Smooth muscle cell (in vitro differentiated cells): ENCODE results near the gene FAM72B. TPM values are rescaled to one million over a fixed set of nuclear protein-coding genes. Genes with fewer than 3 reads are reported as not detected.
"Not testable (repeated sequence)": the region's sequence is repeated elsewhere in the genome, so short reads cannot be mapped to it uniquely, and the experiment has no call there.

Experiments used
- DNase-seq: peaks from one replicate; lab custom pipeline; 2025; ENCODE audit not compliant: unreplicated experiment; lab: John Stamatoyannopoulos, UW
- H2AFZ ChIP-seq: fragments of 200-600 bp; sonication (generic); 2 replicates; pipeline ENCODE4 v1.6.0; 2016; ENCODE audit warnings: antibody characterized with exemption, low read depth, mild to moderate bottlenecking
- H3F3A ChIP-seq: fragments of 200-600 bp; sonication (generic); 2 replicates; pipeline ENCODE4 v1.6.0; 2017; ENCODE audit warnings: antibody characterized with exemption, low read depth
- H3K27ac ChIP-seq: fragments of 200-600 bp; sonication (generic); 2 replicates; pipeline ENCODE4 v1.5.1; 2016; ENCODE audit warnings: low read depth, mild to moderate bottlenecking
- H3K27me3 ChIP-seq: fragments of 200-600 bp; sonication (generic); 2 replicates; pipeline ENCODE4 v1.6.1; 2016; ENCODE audit warnings: low read depth, mild to moderate bottlenecking
- H3K36me3 ChIP-seq: fragments of 200-600 bp; sonication (generic); 2 replicates; pipeline ENCODE4 v1.5.1; 2016; ENCODE audit warnings: low read depth
- H3K4me1 ChIP-seq: fragments of 200-600 bp; sonication (generic); 2 replicates; pipeline ENCODE4 v1.5.1; 2016; ENCODE audit warnings: low read depth
- H3K4me2 ChIP-seq: fragments of 200-600 bp; sonication (generic); 2 replicates; pipeline ENCODE4 v1.6.0; 2016; ENCODE audit warnings: mild to moderate bottlenecking
- H3K4me3 ChIP-seq: fragments of 200-600 bp; sonication (generic); 2 replicates; pipeline ENCODE4 v1.5.1; 2016; ENCODE audit warnings: mild to moderate bottlenecking
- H3K79me2 ChIP-seq: fragments of 200-600 bp; sonication (generic); 2 replicates; pipeline ENCODE4 v1.6.0; 2016; ENCODE audit warnings: low read depth, mild to moderate bottlenecking
- H3K9ac ChIP-seq: fragments of 200-600 bp; sonication (generic); 2 replicates; pipeline ENCODE4 v1.6.0; 2016; ENCODE audit warnings: low read depth
- H3K9me3 ChIP-seq: fragments of 200-600 bp; sonication (generic); replicated peaks from 2 replicates; pipeline ENCODE4 v1.5.1; 2016; ENCODE audit warnings: low read depth
- H4K20me1 ChIP-seq: fragments of 200-600 bp; sonication (generic); 2 replicates; pipeline ENCODE4 v1.6.0; 2016; ENCODE audit warnings: low read depth
- WGBS: methylation state at CpG from one replicate; pipeline ENCODE4 v1.1.7; 2016; ENCODE audit warnings: low lambda C conversion rate; 5-methylcytosine and 5-hydroxymethylcytosine counted together
- polyA plus RNA-seq: library from polyadenylated mRNA; unstranded; fragments of >200 nt; fragmentation: Nextera tagmentation; extraction: Ambion mirVana; gene quantifications from 2 replicates; pipeline ENCODE4 v1.2.1, GENCODE V29; 2016
- total RNA-seq: library from RNA; depleted of rRNA; stranded (reverse); fragments of >200 nt; gene quantifications from 2 replicates; pipeline ENCODE4 v1.2.3, GENCODE V29; 2014

FAM72B gene
- total and polyA plus RNA-seq, 2 experiments from 2014 or later = 1.6 to 1.7 TPM

DNA sequence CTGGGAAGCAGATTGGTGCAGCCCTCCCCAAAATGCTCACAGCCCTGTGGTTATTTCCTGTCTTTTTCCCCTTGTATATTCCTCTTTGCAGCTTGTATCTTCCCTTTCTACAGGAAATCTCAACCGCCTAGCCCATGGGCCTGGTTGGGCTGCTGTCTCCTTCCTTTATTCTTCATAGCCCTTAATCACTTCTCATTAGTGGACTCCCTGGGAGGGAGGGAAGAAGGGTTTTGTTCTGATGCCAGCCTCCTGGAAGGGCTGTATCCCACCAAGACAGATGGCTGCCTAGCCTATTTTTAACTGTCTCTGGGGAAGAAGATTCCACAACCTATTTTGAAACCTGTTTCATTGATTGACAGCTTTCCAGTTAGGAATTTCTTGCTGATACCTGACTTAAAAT, 32.5 kb upstream of the FAM72B start:
- H3F3A ChIP-seq, H3K9ac ChIP-seq, H4K20me1 ChIP-seq, H3K9me3 ChIP-seq, H2AFZ ChIP-seq, H3K27ac ChIP-seq, H3K4me1 ChIP-seq, H3K36me3 ChIP-seq, DNase-seq, H3K4me3 ChIP-seq, H3K79me2 ChIP-seq, H3K27me3 ChIP-seq, H3K4me2 ChIP-seq: not testable (repeated sequence)
- no CpG with 5 or more reads among the region's 1 CpG for WGBS

DNA sequence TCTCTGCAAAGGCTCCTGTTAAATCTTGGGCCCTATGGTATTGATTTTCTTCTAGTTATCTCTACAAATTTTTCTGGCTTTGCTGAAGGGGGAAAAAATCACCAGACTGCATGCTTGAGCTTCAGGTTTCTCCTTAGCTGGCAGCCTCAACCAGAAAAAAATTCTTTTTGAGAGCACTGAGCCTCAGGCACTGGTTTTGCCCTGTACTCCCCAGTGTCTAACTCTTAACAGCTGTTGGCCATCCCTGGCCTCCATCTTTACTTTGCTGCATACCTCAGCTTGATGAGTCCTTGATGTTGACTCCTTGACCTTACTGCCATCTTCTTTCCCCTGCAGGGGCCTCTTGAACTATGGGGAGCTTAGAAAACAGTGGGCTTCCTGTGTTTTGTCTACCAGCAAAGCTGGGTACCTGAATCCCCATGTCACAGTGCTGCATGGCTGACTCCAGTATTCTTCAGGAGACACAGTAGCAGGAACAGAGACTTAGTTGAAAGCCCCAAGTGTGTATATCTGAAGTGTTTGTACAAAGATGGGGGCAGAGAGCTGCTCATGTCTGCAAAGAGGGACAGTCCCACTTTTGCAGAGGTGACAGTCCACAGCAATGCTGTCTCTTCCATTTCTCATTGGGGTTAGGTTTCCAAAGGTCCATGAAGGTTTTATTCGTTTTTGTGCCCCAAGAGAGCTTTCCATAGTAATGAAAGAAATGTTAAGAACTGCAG, 31.7 kb upstream of the FAM72B start:
- not testable (repeated sequence) for H3K9me3 ChIP-seq, H3K4me2 ChIP-seq, H3K9ac ChIP-seq, H3K27me3 ChIP-seq, H3K79me2 ChIP-seq, H3F3A ChIP-seq, H3K4me3 ChIP-seq, DNase-seq, H4K20me1 ChIP-seq, H3K36me3 ChIP-seq, H2AFZ ChIP-seq, H3K4me1 ChIP-seq, H3K27ac ChIP-seq
- 86% methylated on average over 1 of the region's 1 CpG for WGBS

DNA sequence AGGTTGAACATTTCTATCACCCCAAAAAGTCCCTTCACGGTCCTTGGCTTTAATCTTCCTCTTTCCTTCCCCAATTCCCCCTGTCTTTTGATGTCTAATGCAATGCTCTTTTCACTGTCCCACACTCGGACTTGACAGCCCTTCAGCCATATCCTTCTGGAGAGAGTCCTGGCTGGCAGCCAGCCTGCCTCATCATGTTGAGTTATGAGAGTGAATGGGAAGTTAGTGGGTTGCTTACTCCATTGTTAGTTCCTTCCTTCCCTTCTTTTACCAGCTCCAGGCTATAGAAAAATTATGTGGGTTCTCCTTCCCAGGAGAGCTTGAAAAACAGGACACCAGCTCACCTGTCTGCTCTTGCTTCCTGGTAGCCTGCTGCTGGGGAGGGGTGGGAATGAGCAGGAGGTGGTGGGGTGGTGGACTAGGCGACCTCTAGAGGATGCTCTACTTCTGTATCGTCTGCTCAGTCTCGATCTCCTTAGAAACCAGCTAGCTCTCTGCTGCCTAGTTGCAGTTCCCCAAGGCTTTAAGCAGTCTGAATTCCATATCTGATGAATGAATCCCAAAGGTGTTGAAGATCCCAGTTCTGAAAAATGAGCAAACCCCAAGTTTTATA, 30.5 kb upstream of the FAM72B start:
- H3K4me3 ChIP-seq, H3K9me3 ChIP-seq, H3K27me3 ChIP-seq, H3K27ac ChIP-seq, H3K36me3 ChIP-seq, H3K79me2 ChIP-seq, H3F3A ChIP-seq, H3K4me1 ChIP-seq, H2AFZ ChIP-seq, H3K9ac ChIP-seq, H3K4me2 ChIP-seq, H4K20me1 ChIP-seq, DNase-seq: not testable (repeated sequence)
- WGBS = no CpG with 5 or more reads among the region's 5 CpGs

DNA sequence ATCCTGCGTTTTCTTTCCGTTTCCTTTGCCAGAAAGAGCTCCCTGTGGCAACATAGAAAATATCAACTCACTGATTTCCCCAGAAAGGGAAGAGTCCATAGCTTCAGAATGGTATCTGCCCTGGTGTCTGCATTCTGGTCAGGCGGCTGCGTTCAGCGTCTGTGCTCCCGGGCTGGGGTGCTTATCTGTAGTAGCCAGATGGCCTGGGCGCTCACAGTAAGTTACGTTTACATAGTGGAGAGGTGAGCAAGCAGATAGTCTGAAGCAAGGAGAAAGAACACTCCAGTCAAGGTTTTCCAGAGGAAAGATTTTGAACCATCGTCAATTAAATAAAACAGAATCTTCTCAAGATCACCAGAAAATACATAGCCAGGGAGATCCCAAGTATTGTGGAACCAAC, 29.4 kb upstream of the FAM72B start:
- H2AFZ ChIP-seq, H3K4me2 ChIP-seq, H3K9ac ChIP-seq, H3F3A ChIP-seq, H3K27me3 ChIP-seq, H3K4me3 ChIP-seq, H3K9me3 ChIP-seq, H3K79me2 ChIP-seq, DNase-seq, H3K4me1 ChIP-seq, H4K20me1 ChIP-seq, H3K36me3 ChIP-seq: not testable (repeated sequence)
- no CpG with 5 or more reads among the region's 9 CpGs for WGBS
- H3K27ac ChIP-seq = peak overlapping the region; percentile 57

DNA sequence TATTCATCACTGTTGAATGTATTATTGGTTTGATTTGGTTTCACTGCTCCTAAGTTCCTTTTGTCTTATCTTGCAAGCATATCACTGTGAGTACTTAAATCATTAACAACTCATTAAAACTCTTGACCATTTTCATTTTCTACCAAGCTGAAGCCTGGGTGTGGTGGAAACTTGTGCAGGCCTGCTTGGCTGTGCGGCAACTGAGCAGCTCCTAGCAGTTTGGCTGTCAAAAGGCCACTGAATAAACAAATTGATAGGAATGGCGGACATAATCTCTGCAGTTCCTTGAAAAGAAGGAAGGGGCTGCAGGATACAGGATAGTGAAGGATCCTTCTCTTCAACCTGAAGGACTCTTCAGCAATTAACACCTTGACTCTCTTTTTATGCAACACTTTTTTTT, 26.6 kb upstream of the FAM72B start:
- not testable (repeated sequence) for H3K4me3 ChIP-seq, H3K9me3 ChIP-seq, DNase-seq, H3K4me2 ChIP-seq, H3K36me3 ChIP-seq, H3K79me2 ChIP-seq, H4K20me1 ChIP-seq, H3K9ac ChIP-seq, H3K27me3 ChIP-seq, H3K27ac ChIP-seq, H2AFZ ChIP-seq, H3K4me1 ChIP-seq, H3F3A ChIP-seq
- no CpG with 5 or more reads among the region's 2 CpGs for WGBS

DNA sequence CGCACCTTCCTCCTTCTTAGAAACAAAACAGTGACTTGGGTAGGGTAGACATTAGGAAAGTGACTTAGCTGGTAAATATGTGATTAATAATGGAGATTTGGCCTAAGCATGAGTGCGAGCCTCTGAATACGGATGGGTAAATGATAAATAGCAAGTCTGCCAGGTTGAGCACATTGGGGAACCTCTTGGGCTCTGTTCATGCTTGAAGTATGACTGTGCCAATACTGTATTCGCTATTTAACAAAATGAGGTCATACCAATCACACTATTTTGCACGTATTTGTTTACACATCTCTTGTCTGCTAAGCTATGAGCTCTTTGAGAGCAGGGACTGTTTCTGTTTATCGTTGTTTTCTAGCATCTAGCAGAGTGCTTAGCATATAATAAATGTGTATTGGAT, 24.2 kb upstream of the FAM72B start:
- not testable (repeated sequence) for H3K27me3 ChIP-seq, DNase-seq, H4K20me1 ChIP-seq, H3F3A ChIP-seq, H3K4me3 ChIP-seq, H3K36me3 ChIP-seq, H3K4me1 ChIP-seq, H3K79me2 ChIP-seq, H2AFZ ChIP-seq, H3K4me2 ChIP-seq, H3K9ac ChIP-seq, H3K27ac ChIP-seq, H3K9me3 ChIP-seq
- WGBS = 63% methylated on average over 5 of the region's 6 CpGs

DNA sequence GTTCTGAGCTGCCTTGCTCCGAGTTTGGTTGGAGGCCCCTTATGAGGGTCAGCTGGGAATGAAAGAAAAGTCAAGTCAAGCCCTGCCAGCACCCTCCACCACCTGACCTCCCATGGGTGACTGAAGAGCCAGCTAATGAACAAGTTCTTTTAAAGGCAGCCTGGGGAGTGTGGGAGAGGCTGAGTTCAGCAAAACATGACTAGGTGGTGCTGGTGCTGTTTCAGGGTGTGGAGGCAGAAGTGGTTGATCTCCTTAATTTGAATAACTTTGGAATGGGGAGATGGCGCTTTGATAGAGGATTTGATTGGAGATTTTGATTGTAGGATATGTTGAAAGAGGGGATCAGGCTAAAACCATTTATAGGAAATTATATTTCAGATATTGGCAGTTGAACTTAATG, 23.2 kb upstream of the FAM72B start:
- H3F3A ChIP-seq, DNase-seq, H3K9me3 ChIP-seq, H2AFZ ChIP-seq, H3K4me3 ChIP-seq, H3K36me3 ChIP-seq, H3K27me3 ChIP-seq, H3K4me1 ChIP-seq, H4K20me1 ChIP-seq, H3K9ac ChIP-seq, H3K4me2 ChIP-seq, H3K79me2 ChIP-seq, H3K27ac ChIP-seq: not testable (repeated sequence)
- WGBS = 94% methylated on average over 2 of the region's 2 CpGs

DNA sequence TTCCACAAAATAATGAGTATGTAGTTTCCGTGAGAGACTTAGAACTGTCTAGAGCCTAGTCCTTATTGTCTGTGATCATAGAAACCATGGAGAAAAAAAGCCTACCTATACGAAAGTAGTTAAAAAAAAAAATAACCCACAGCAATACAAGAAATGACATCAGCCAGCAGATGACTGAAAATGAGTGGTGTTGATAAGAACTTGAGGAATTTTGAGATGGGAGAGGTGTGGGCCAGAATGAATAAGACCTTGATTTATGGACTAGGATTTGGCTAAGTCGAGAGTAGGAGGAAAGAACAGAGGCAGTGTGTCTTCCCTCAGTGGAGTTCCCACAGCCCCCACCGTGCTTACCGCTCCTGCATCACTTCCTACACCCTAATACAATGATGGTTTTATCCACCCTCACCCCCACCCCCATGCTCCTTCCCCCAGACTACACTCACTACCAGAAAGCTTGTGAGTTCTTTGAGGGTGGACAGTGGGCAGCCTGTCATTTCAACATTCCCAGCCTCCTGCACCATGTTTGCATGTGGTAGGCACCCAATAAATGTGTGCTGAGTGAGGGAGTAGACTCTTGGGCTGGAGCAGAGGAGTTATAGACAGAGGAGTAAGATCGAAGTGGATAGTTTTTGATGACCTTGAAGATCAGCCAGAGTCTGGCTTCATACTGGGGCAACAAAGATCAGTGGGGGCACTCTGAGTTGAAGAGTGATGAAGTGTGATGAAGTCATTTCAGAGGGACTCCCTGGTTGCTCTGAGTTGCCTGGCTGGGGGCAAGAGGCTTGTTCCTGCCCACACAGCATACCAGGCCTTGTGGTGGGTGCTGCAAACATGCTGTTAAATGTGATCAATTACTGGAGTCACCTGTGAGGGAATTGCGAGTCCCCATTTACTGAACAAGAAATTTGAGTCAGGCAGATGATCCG, 21.9 kb upstream of the FAM72B start:
- H3F3A ChIP-seq, H3K9ac ChIP-seq, DNase-seq, H3K4me1 ChIP-seq, H3K4me2 ChIP-seq, H2AFZ ChIP-seq, H3K4me3 ChIP-seq, H3K9me3 ChIP-seq, H3K36me3 ChIP-seq, H3K27me3 ChIP-seq, H3K79me2 ChIP-seq: not testable (repeated sequence)
- Histone ChIP-seq H3K27ac (peak overlapping the region; percentile 65), H4K20me1 (peaks cover 12% of the 10 kb centered on the region)
- 42% methylated on average over 1 of the region's 8 CpGs for WGBS
